Measurements from ENCODE around the gene SASH1.
"Not testable (repeated sequence)": the region's sequence is repeated elsewhere in the genome, so short reads cannot be mapped to it uniquely, and the experiment has no call there.

SASH1 gene

DNA sequence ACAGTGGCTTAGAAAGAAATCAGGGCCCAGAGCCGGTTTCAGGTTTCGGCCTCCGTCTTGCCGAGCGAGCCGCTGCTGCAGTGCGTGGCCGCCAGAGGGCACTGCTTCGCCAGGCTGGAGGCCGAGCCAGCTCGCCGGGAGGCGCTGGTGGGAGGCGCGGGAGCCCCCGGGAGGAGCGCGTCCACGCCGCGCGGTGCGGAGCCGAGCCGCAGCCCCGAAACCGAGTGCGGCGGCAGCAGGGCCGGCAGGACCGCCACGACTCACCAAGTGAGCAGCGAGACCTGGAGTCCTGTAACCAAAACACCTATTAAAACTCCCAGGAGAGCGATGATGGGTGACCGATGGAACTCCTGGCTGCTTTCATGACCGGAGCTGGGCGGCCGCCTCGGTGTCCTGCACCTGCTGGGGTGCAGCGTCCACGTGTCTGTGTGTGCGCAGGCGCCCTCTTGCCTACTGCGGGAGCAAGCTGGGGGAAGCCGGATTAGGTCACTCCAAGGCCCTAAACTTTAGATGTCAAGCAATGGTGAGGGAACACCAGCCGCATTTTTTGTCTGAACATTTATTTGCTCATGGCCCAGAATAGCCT, 217.3 kb downstream of the SASH1 start:
- peak; percentile 31 to 59 (median 53) for DNase-seq

DNA sequence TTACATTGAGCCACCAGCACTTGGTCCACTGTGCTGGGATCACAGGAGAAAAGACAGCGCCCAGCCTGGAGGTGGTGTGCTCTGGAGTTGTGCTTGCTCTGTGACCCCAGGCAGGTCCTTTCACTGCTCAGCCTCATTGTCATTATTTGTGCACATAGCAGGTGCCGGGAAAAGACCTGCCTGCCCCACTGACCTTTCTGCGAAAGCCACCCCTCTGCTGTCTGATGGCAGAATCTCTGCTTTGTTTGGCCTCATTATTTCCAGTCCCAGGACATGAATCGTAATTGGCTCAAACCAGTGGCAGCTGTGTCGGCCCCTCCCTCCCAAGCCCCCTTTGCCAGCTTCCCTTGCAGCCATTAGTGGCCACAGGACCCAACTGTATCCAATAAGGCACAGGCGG, 219.0 kb downstream of the SASH1 start:
- no peak for DNase-seq

DNA sequence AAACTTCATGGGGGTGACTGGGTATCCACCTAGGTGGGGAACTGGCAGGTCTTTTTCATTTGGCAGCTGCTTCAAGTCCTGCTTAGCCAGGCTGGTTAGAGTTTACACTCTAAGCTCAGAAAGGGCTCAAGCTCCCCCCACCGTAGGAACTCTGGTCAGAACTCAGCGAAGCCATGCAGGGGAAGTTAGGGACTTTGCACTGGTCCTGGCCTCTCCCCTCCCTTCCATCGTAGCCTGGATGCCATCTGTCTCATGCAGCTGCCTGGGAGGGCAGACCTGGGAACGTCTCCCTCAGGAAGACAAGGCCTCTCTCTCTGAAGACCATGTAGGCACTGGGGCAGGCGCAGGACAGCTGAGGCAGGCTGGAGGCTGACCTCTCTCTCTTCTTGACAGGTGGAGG, 220.4 kb downstream of the SASH1 start:
- DNase-seq, result no peak

DNA sequence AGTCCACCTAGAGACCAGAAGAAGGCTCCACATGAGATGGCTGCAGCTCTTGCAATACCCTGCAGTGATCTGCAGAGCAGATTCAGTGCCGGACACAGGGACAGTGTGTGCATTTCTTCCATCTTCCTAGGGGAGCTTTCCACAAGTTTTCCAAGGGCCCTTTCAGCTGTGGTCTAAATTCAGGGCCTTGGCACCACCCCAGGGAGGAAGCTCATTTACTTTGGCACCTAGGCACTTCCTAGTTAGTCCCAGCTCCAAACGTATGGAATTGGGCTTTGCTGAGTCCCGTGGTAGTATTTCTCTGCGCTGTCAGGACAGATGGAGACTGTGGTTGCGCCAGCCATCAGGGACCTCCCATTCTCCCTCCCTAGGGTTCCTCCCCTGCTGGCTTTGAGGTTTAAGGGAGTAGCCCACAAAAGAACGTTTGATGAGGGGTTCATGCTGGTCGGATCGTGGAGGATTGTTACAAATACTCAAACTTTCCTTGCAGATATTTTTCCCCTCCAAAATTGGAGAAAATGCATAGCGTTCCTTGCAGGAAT, 221.9 kb downstream of the SASH1 start:
- DNase-seq, result no peak

DNA sequence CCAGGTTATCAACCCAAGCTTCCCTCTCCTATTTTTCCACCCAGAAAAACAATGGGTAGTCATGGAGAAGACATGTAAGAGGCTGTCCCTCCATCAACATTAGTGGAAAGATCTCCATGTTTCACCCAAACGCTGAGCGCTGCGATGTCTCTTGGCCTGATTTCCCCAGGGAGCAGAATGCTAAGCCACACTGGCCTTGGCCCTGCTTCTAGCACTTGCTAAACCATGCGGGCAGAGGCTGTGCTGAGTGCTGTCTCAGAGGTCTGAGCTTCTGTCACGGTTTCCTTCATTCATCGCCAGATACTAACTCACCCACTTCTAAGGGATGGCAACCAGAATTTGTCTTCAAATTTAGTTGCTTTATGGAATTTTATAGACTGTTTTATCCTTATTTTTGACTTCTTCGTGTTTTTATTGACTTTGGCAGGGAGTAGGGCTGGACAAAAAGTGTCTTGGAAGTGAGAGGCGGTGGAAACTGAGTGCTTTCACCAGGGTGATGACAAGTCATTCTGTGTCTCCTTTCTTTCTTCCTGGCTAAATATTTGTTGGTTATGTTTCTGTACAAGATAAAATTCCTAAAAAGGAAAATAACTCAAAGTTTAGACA, 222.8 kb downstream of the SASH1 start:
- DNase-seq, result no peak

DNA sequence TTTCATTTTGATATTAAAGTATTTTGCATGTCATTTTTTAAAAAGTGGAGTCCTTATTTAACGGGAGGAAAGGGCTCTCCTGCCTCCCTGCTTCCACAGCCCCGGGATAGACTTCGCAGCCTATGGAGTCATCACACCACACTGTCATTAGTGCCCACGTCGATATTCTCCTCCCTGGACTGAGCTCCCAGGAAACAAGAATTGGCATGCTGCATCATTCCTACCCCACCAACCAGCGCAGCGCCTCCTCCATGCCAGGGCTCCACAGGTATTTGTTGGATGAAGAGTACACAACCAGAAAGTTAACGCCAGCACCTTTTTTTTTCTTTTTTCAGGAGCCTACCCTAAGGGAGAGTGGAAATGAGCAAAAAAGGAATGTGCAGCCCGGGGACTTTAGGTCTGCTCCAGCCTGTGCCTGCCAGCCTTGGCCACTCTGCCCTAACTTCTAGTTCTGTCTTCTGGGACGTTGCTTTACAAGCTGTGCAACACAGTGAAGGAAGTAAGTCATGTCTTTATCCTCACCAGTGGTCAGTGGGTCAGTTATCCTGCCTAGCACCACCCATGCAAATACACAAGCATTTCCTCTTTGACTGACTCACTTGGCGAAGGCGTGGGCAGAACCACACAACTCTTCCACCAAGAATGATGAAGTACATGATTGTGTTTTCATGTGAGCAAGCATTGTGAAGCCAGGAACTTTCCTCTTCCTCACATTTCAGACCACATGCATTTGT, 223.5 kb downstream of the SASH1 start:
- DNase-seq, result no peak

DNA sequence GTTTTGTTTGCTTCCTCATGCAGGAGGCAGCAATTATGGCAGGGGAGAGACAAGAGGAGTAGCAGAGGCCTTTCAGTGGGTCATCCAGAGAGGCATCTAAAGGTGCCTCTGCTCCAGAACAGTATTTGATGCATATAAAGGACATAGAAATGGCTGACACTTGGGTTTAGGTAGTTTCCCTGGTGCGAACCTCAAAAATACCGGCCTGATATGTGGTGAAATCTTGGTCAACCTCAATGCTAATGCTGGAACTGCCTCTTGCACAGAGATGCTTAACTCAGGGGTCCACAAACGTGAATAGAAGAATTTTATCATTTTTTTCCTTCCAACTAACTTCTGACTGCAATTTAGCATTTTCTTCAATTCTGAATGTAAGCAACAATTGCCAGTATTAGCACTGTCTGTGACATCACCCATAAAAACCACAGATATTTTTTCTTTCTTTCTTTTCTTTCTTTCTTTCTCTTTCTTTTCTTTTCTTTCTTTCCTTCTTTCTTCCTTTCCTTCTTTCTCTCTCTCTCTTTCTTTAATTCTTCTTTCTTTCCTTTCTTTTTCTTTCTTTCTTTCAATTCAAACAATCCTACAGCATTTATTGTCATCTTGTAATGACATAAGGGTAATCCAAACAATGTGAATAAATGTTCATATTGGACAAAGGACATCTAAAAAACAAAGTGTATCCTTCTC, 224.2 kb downstream of the SASH1 start:
- no peak for DNase-seq

DNA sequence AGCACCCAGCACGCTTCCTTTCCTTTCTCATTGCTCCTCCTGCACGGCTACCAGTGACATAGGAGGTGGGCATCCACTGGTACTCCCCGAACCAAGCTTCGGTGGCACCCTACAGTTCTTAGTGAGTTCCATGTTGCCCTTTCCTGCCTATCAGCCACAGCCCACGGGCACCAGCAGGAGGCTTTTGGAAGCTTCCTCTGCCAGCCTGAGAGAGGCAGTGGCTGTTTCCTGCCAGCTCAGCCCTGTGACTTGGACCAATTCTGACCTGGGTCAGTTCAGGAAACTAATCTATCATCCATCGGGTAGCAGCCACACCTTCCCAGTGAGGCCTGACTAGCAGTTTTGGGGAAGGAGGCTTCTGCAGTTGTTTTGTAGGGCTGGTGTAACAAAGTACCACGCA, 227.8 kb downstream of the SASH1 start:
- DNase-seq, result no peak

DNA sequence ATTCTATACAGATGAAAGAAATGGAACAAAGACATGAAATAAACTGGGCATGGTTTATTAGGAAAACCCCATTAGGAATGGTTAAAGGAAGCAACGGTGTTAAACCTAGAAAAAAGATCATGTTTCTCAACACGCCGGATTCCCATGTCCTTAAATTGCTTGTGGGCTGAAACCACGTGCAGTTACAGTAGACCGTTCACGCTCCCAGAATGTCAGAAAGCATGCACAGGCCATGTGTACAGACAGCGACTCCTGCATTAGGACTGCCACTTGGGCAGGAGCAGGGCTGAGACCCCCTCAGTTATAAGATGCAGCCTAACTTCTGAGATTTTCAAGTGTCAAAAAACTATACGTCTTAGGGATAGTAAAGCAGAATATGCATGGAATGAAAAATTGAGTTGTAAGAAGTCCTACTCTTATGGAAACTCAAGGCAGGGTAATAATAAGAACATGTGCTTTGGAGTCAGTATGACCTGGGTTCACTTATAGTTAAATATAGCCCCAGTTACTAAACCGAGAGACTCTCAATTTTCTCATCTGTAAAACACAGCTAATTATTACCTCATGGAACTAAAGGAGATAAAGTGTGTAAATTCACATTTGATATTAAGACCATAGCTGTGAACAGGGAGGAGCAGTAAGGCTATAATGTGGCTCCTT, 230.2 kb downstream of the SASH1 start:
- DNase-seq, result no peak

DNA sequence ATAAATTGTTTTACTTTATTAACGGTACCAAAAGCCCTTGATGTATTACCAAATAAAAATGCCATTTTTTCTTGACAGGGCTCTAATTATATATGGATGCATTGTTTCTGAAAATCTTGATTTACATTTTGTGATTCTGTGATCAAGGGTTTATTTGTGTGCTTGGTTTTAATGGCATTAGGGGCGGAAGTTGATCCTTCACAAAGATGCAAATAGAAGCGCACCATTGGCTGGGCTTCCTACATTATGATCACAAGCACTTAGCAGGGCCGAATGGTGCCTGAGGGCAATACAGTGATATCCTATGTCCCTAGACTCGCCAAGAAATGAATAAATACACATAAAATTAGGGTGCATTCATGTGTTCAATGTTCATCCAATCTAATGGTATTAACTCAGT, 231.3 kb downstream of the SASH1 start:
- DNase-seq, result no peak

DNA sequence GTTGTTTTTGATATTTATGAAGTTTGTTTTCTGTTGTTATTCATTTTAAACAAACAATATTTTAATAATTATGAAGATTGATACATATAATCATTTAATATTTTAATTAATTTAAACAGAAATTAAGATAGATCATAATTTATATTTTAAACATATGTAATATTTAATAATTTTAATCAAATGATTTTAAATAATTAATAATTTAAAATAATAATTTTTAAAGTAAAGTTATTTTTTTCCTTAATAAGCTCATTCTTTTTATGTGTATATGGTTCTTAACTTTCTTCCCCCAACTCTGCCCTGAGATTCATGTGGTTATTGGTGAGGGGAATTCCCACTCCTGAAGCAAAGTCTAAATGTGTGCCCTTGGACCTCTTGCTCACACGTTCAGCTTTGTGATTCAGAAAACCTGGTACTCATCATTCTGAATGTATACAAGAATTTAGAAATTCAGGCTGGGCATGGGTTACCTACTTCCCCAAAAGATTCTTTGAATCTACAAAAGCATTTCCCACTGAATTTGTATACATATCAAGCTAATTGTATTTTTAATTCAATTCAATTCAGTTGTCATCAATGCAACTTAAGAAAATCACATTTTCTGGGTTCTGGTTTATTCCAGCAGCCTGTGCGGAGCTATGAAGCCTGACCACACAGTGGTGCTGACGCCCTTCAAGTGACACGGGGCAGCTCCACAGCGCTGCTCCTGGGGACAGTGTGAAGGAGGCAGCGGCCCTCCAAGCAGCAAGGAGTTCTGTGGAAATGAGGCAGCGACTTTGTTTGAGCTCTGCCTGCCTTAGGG, 235.2 kb downstream of the SASH1 start:
- peak in 4 of 5 donors; percentile 18 to 44 (median 24) for DNase-seq

DNA sequence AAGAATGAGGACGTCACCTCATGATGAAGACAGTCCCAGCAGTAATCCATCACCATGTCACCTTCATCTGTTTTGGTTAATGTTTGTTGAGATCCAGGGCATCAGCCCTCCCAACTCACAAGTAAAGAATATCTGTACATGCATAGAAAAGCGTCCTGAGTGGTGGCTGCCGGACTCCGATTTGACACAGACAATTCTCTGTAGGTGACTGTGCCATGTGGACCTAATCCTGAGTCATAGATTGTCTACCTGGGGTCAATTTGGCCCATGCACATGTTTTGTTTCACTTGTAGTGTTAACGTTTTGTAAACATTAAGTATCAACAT, 235.8 kb downstream of the SASH1 start:
- DNase-seq, result no peak

DNA sequence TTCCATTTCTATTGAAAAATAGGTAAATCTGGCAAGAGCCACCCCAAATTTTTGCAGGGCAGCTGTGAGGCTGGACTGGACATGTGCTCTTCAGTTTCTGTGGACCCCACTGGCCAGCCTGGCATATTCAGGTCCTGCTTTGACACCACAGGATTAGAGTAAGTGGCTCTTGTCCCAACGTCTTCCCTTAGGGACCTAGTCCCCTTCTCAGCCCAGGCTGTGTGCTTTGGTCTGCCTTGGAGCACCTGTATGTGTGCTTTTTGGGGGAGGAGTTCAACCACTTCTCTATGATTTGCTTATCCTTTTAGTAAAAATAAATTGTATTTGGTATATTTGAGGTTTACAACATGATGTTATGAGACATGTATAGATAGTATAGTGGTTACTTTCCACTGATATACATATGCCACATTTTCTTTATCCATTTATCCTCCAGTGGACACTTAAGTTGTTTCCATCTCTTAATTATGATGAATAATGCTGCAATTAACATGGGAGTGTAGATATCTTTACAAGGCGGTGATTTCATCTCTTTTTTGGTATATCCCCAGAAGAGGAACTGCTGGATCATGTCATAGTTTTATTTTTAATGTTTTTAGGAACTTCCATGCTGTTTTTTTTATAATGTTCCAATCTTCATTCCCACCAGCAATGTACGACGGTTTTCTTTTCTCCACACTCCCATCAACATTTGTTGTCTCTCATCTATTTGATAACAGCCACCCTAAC, 236.4 kb downstream of the SASH1 start:
- no peak for DNase-seq

DNA sequence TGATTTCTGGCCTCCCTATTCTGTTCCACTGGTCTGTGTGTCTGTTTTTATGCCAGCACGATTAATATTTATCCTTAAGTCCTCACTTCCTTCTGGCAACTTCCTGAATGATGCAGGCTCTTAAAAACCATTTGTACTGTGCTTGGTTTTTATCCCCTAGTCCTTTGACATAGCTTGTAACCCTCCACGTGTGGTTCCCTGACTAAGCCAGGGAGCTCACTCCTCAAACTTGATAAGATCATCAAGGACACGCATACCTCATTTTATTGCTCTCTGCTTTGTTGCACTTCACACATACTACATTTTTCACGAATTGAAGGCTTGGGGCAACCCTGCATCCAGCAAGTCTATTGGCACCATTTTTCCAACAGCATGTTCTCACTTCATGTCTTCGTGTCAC, 237.8 kb downstream of the SASH1 start:
- no peak for DNase-seq

DNA sequence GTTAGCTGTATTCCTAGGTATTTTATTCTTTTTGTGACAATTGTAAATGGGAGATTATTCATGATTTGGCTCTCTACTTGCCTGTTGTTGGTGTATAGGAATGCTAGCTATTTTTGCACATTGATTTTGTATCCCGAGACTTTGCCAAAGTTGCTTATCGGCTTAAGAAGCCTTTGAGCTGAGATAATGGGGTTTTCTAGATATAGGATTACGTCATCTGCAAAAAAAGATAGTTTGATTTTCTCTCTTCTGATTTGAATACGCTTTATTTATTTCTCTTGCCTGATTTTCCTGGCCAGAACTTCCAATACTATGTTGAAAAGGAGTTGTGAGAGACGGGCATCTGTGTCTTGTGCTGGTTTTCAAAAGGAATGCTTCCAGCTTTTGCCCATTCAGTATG, 241.0 kb downstream of the SASH1 start:
- DNase-seq, result no peak

DNA sequence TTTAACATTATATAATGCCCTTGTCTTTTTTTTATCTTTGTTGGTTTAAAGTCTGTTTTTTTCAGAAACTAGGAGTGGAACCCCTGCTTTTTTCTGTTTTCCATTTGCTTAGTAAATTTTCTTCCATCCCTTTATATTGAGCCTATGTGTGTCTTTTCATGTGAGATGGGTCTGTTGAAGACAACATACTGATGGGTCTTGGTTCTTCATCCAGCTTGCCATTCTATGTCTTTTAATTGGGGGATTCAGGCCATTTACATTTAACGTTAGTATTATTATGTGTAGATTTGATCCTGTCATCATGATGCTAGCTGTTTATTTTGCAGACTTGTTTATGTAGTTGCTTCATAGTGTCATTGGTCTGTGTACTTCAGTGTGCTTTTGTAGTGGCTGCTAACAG, 243.0 kb downstream of the SASH1 start:
- not testable (repeated sequence) for DNase-seq

DNA sequence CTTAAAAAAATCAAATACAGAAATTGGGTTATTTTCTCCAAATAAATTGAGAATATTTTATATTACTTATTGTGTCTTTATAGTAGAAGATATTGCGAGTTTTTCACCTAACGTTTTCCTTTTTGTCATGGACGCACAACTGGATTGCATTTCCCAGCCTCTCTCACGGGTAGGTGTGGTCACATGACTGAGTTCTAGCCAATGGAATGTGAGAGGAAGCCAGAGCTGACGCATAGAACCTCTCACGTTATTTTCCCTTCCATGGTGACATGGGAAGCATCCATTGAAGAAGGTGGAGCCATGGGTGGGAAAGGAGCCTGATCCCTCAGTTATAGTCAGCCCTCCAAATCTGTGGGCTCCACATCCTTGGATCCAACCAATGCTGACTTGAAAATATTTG, 248.2 kb downstream of the SASH1 start:
- DNase-seq, result no peak

DNA sequence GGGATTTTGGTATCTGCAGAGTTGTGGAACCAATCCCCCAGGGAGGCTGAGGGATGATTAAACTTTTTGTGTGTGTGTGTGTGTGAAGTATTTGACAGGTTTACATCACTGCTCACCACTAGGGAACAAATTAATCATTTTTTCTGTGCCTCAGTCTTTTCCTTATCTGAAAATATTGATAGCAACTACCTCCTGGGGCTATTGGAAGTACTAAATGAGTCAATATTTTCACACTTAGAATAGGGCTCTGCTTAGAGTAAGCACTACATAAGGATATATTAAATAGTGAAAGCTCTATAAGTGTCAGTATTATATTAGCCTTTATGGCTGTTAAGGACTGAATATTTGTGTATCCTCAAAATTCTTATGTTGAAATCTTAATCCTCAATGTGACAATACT, 249.0 kb downstream of the SASH1 start:
- DNase-seq, result no peak

DNA sequence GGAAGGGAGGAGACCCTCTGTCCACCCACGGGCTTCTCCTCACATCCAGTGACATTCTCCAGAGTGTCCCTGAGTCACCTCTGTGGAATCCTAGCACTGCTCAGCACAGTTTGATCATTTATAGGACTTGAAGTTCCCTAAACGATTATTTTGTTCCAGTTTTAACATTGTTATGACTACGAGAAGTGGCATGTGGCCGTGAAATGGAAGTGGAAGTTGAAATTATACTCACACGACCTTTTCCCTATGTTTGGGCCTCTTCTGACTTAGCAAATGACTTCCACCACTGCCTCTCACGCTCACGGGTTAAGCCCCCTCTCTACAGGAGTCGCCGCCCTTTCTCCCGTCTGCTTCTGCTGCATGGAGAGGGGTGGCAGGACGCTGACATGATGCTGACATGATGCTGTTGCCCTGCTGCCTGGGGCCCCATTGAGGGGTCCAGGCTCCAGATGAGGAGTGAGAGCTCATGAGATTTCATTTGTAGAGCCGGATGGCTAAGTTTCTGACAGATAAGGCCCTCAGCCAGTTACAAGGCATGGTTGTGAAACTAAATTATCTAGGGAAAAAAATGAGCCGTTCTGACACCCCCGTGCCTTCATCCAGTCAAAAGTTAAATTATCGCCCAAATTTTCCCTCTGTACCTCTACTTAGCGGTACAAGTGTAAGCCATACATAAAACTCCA, 250.6 kb downstream of the SASH1 start:
- no peak for DNase-seq

DNA sequence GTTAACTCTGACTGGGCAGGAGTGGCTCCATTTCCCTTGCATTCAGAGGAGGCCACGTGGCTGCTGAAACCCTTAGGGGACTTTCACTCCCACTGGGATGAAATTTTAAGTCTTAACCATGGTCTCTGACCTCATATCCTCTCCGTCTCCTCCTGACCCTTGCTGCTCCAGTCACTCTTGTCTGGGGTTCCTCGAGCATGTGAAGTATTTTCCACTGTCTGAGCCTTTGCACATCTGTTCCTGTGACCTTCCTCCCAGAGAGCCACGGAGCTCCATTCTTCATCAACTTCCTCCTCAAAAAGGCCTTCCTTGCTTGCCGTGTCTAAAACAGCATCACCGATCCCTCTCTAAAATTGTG, 251.2 kb downstream of the SASH1 start:
- no peak for DNase-seq

DNA sequence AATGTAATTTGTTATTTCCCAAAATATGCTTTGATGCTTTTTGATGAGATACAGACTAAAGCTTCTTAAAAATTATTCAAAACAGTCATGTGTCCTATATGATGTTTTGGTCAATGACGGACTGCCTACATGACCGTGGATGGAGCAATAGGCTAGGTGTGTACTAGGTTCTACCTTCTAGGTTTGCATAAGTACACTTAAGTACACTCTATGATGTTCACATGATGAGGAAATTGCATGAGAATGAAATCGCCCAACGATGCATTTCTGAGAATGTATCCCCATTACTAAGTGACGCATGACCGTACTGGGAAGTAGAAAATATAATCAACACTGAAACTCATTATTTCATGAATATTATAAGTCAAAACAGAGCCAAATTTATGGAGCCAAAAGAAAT, 252.9 kb downstream of the SASH1 start:
- no peak for DNase-seq

Data from T-helper 1 cell (primary cell).